HG02943 (cell line): Measurements from ENCODE around the gene DAAM1.

Experiments used
- ATAC-seq: cut with Tn5 transposase; IDR thresholded peaks from one replicate; pipeline ENCODE4 v1.9.1; 2021; ENCODE audit warnings: mild to moderate bottlenecking, low read depth, moderate library complexity; ENCODE audit not compliant: unreplicated experiment

The DAAM1 gene

DNA sequence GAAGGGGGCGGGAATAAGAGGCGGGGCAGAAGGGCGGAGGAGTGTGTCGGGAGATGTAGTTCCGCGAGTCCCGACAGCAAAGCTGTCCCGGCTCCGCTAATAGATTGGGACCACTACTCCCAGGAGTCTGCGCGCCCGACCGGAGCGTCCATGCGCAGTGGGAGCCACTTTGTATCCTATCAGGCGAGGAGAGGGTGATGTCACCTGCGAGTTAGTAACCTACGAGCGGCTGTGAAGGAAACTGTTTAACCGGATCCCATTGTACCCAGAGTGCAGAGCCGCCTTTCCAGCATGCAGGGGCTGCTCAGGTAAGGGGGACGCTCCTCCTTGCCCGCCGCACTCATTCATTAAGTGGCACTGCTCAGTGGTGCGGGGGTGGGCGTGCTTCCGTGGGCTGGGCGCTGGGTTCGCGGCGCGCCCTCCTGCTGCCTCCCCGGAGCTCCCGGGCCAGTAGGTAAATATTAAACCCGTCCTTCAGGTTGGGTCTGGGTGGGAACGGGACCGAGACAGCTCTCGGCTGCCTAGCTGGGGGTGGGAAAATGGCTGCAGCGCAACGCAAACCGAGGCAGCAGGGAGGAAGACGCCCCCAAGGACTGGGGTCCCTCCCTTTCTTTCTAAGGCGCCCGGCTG is at the start of gene DAAM1:
TSS of gene DAAM1 (plus strand) at position 207 of the 630 bp plus-strand sequence. CDS start 74,811 bp downstream, outside the sequence.
- peak; percentile 89 for ATAC-seq

- no peak for ATAC-seq
Observed at GRCh38 chr14:59139324-59139723, 49.1 kb upstream of the DAAM1 start.

DNA sequence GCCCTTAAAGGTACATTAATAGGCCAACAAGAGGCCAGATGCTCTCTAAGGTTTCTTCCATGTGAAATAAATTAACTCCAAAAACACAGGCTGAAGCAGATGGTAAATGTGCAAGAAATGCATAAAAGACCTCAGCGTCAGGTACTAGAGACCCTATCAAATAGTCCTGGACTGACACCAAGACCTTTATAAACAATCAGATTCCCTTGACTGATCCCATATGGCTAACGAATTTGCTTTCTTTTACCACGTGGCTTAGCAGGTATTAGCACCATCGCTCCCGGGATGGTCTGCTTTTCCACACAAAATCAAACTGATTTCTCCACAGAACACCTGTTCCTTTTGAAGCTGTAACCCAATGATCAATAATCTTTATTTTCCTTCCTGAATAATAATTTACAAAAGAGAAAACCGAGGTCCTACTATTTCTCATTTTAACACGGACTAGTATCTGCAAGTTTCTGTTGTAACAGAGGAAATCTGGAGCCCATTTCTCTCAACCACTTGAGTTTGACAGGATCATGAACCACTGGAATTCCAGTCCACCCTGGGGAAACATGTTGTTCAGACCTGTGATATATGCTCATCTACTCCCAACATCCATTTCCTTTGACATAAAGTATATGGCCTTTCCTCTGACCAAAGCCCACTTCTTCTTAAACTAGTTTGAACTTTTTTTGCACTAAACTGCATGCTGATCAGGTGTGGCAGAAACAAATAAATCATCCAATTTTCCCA is 48.2 kb upstream of the DAAM1 start:
- ATAC-seq = no peak

GRCh38 chr14:59146484-59146883 is 42.0 kb upstream of the DAAM1 start:
- no peak for ATAC-seq

DNA sequence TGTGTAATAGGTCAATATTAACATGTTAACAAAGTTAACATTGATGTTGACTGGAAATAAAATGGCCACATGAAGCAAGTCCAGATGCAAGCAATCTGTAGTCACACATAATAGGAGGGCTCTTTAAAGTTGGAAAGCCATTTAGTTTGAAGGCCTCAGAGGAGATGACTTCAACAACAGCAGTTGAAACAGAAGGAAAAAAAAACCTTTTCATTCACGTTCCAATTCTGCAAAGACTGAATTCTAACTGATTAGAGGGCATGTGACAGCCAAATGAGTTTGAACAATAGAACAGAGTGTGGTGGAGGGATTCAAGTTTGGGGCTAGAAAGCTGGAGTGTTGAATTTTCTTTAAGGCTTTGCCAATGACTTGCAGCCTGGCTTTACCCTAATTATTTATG is 41.5 kb upstream of the DAAM1 start:
- ATAC-seq = no peak

GRCh38 chr14:59148334-59148900 is 40.0 kb upstream of the DAAM1 start:
- ATAC-seq = no peak

- ATAC-seq = peak; percentile 81
Observed at GRCh38 chr14:59150990-59151389, 37.5 kb upstream of the DAAM1 start.

DNA sequence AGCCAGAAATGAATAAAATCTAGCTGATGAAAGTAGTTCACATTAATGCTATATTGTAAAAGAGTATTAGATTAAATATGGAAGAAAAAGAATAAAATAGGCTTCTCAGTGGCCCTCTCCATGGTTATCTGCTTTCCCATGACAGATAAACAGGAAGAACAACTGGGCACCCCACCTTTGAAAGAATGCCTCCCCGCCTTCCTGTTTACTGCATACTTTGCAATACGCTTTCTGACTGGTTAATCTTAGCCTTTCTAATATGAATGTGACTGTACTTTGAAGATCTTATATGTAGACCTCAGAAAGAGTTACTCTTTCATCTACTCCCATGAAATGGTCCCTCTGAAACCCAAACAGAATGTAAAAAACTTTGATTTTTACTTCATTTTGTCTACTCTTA is 34.1 kb upstream of the DAAM1 start:
- no peak for ATAC-seq

DNA sequence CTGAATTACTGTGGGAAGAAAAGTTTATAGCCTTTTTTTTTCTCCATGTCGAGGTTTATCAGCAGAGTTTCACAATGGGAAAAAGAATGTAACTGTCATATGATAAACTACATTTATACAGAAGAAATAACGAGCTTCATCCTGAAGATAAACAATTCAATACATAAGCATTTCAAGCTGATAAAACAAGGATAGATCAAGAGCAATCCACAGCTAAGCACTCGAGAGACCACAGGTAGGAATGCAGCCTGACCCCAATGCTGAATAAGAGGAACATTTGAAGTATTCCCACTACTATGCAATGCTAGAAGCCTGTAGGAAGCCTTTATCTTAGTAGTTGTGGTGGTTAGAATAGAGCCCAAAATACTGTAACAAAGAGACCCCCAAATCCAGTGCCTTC is 32.6 kb upstream of the DAAM1 start:
- ATAC-seq = no peak

- no peak for ATAC-seq
Observed at GRCh38 chr14:59159169-59159568, 29.3 kb upstream of the DAAM1 start.

- no peak for ATAC-seq
Observed at GRCh38 chr14:59160506-59160905, 28.0 kb upstream of the DAAM1 start.

DNA sequence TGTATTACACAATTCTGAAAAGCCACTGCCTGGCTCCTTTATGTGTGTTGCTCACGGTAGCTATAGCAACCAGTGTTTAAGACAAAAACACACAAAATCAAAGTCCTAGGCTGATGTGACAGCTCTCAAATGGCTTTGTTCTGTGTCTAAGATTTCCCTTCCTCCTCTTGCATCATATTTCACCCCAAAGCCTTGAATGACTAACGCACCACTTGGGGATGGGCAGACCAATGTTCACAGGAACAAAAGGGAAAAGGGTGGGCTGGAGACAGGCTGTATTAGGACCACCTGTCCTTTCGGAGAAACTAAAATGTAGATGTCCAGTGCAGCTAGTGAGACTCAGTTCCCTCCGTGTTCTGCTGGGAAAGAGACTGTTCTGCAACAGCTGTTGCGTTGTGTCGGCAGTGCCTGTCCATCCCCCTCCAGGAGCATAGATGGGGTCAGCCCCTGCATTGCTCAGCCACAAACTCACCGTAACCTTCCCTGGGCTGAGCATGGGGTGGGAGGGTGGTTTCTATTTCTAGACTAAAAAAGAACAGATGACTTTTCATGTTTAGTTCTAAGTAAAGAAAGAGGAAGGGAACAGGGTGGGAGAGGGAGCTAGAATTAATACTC is 26.8 kb upstream of the DAAM1 start:
- ATAC-seq = no peak

- no peak for ATAC-seq
Observed at GRCh38 chr14:59166258-59166657, 22.2 kb upstream of the DAAM1 start.

GRCh38 chr14:59175404-59175803 is 13.1 kb upstream of the DAAM1 start:
- peak; percentile 90 for ATAC-seq

- ATAC-seq = no peak
Observed at GRCh38 chr14:59176765-59177164, 11.7 kb upstream of the DAAM1 start.

- ATAC-seq = no peak
Observed at GRCh38 chr14:59177262-59177661, 11.2 kb upstream of the DAAM1 start.

DNA sequence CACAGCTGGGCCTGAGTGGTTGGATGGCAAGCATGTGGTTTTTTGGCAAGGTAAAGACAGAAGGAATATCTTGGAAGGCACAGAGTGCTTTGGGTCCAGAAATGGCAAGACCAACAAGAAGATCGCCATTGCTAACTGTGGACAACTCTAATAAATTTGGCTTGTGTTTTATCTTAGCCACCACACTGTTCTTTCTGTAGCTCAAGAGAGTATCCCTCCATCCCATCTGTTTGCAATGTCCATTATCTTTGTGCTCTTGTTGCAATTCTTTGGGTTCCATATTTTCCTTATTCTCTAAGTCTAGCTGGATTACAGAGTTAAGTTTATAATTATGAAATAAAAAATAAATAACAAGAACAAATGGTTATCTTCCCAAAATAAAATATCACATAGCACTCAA is 6.7 kb upstream of the DAAM1 start:
- ATAC-seq = no peak

DNA sequence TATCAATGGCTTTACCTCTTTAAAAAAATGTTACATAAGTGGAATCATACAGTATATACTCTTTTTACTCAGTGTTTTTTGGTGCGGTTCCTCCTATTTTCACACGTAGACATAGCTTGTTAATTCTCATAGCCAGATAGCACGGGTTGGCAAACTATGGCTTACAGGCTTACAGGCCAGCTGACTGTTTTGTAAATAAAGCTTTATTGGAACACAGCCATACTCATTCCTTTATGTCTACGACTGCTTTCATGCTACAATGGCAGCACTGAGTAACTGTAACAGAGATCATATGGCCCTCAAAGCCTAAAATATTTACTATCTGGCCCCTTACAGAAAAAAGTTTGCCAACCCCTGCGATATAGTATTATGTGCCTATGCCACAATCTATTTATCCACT is 5.8 kb upstream of the DAAM1 start:
- ATAC-seq = no peak

DNA sequence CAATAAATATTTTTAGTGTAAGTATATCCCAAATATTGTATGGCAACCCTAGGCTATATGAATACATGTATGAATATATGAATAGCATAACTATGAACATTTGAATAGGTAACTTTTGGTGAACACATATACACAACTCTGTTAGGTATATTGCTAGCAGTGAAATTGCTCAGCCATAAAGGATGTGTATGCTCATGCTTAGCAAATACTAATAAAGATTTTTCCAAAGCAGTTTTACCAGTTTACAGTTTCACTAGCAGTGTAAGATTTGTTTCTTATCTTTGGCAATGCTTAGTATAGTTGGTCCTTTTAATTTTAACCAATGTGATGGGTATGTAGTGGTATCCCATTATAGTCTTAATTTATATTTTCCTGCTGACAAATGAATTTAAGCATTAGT is 5.3 kb upstream of the DAAM1 start:
- no peak for ATAC-seq

GRCh38 chr14:59184396-59184795 is 4.1 kb upstream of the DAAM1 start:
- no peak for ATAC-seq

DNA sequence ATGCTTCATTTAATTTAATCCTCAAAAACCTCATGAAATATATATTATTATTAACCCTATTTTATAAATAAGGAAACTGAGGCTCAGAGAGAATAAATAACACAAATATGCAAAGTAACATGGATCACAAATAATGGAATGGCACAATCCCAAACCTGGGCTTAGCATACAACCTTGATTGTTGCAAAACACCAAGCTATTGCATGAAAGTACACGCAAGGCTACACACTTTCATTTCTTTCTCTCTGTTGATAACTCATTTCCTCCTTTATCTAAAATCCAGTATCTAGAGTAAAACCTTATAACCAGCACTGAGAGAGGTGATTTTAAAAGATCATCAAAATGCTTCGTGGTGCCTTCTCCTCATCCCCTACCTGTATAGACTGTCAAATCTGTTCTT is 2.8 kb upstream of the DAAM1 start:
- ATAC-seq = no peak

DNA sequence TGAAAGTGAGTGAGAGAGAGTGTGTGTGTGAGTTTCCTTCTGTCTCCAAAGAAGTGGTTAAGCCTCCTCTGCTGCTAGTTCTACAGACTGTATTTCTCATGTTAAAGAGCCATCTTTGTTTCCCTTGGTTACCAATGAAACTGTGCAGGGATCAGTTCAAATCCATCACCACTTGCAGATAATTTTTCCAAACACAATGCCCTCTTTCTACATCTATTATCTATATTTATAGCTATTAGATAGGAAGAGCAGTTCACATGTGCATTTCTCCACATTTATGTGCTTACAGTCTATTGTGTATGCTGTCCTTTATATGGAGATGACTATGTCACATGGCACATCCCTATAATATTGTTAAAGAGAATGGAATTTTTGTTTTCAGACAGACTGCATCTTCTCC is 2.2 kb upstream of the DAAM1 start:
- no peak for ATAC-seq
